ENCODE results near the gene TRERF1. TPM values are rescaled to one million over a fixed set of nuclear protein-coding genes. Genes with fewer than 3 reads are reported as not detected.

TRERF1 gene
- total and polyA plus RNA-seq, 2 of the 4 experiments (the other 2 are of a cell fraction): 6.3 to 9.9 TPM

DNA sequence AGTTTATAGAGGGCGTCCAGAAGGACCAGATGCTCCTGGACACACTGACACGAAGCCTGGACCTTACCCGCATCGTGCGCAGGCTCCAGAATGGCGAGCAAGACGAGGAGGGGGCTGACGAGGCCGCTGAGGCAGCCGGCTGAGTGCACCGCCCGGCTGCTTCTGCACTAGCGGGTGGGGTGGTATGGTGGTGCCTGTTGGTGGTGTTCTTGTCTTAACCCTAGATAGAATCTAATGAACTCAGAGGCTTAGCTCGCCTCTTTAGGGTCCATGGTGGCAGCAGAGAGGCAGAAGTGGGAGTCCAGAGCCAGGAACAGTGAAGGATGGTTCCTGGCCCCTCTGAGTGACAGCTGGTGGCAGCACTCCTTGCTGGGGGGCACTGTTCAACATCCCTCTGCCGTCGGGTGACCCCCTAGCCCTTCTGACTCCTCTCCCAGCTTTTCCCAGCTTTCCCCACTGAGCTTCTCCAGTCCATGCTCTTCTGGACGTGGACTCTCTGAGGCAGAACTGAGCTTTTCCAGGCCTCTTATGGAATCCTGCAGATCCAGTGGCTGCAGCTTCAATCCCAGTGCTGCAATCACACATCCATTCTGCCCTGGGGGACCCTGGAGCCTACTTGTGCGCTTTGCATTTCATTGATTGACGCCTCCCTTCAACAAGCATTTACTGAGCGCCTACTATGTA lies 272.3 kb downstream of the TRERF1 start:
- H3K14ac ChIP-seq (replicated peaks; ENCODE audit: low read depth, low read length): no peak overlapping the region; the same call in 1 of the 2 replicates
- H2AK5ac ChIP-seq (ENCODE audit: low read depth, low read length): no peak overlapping the region
- H2AFZ ChIP-seq (replicated peaks; ENCODE audit: low read length, poor library complexity): no peak overlapping the region
- H3K4ac ChIP-seq (ENCODE audit: low read depth, low read length): no peak overlapping the region
- ATAC-seq (ENCODE audit: low read depth): no peak
- no peak overlapping the region for H2BK20ac ChIP-seq (ENCODE audit: low read depth, low read length)
- no peak overlapping the region for H3K4me2 ChIP-seq (ENCODE audit: low read depth, low read length)
- H3K18ac ChIP-seq (ENCODE audit: low read depth, low read length): no peak overlapping the region
- no peaks in the 10 kb centered on the region for H3K9me3 ChIP-seq (ENCODE audit: control insufficient read depth, insufficient read depth, low read length)
- intact Hi-C loops (cut with micrococcal nuclease) (no loop called here), in situ Hi-C loops (cut with MboI; ENCODE audit: low sequenced_read_pairs) (no loop called here), dilution Hi-C loops (cut with HindIII; ENCODE audit: low sequenced_read_pairs, unreplicated experiment) (no loop called here)
- ChIA-PET CTCF (no interaction called here), POLR2A (ENCODE audit: unreplicated experiment) (no interaction called here)
- WGBS, 2 experiments (ENCODE audit: extremely low coverage in 2 of 2, insufficient read length in 1 of 2): 95% methylated on average over 10 of the region's 20 CpGs; no CpG with 5 or more reads in 1 of the 2 experiments
- H3K9ac ChIP-seq (ENCODE audit: low read depth, low read length): no peak overlapping the region
- BruUV-seq (replicated peaks): no TSS peak
- no peaks in the 10 kb centered on the region for H3K27me3 ChIP-seq (ENCODE audit: control insufficient read depth, insufficient read depth, low read length)
- DNase-seq: no peak
- H3K23ac ChIP-seq (ENCODE audit: low read depth, low read length): no peak overlapping the region
- no peaks in the 10 kb centered on the region for H4K20me1 ChIP-seq (ENCODE audit: insufficient read depth, low read length)
- peak overlapping the region; percentile 12; the same call in 1 of the 2 replicates for H4K91ac ChIP-seq (ENCODE audit: insufficient read depth, low read depth, low read length)
- H3K27ac ChIP-seq (ENCODE audit: insufficient read depth, low read length): no peak overlapping the region
- H2AK9ac ChIP-seq (replicated peaks; ENCODE audit: low read depth, low read length, poor library complexity): peak overlapping the region; percentile 72
- no peak overlapping the region for H3K4me3 ChIP-seq (ENCODE audit: insufficient read depth, low read depth, low read length)
- no peaks in the 10 kb centered on the region for H3K9me1 ChIP-seq (ENCODE audit: insufficient read depth, low read length)
- TF ChIP-seq CHD1 (IDR thresholded peaks at IDR 0.05; ENCODE audit: low read depth, low read length): no peak
- no peak for TF ChIP-seq FOS (IDR thresholded peaks at IDR 0.05; ENCODE audit: low read depth, low read length)
- TF ChIP-seq, protein P1, sequence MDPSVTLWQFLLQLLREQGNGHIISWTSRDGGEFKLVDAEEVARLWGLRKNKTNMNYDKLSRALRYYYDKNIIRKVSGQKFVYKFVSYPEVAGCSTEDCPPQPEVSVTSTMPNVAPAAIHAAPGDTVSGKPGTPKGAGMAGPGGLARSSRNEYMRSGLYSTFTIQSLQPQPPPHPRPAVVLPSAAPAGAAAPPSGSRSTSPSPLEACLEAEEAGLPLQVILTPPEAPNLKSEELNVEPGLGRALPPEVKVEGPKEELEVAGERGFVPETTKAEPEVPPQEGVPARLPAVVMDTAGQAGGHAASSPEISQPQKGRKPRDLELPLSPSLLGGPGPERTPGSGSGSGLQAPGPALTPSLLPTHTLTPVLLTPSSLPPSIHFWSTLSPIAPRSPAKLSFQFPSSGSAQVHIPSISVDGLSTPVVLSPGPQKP (IDR thresholded peaks at IDR 0.05; ENCODE audit: borderline replicate concordance, low read depth, low read length): no peak
- no peak for TF ChIP-seq MAZ (IDR thresholded peaks at IDR 0.05; ENCODE audit: borderline replicate concordance, low read depth, low read length)
- TF ChIP-seq MXI1 (IDR thresholded peaks at IDR 0.05; ENCODE audit: borderline replicate concordance, low read depth, low read length): no peak
- no peak for TF ChIP-seq CEBPB (IDR thresholded peaks at IDR 0.05; ENCODE audit: low read depth, low read length)
- TF ChIP-seq MAFK (IDR thresholded peaks at IDR 0.05; ENCODE audit: low read depth, low read length): no peak
- TF ChIP-seq RCOR1 (IDR thresholded peaks at IDR 0.05; ENCODE audit: insufficient replicate concordance, low read length): no peak
- no peak for TF ChIP-seq POLR2A (IDR thresholded peaks at IDR 0.05; ENCODE audit: low read depth, low read length)
- TF ChIP-seq BHLHE40 (IDR thresholded peaks at IDR 0.05; ENCODE audit: low read depth, low read length): no peak
- no peak for TF ChIP-seq NFE2L2 (IDR thresholded peaks at IDR 0.05; ENCODE audit: low read depth, low read length)
- TF ChIP-seq SMC3 (IDR thresholded peaks at IDR 0.05; ENCODE audit: low read depth, low read length): no peak
- TF ChIP-seq, protein P2, sequence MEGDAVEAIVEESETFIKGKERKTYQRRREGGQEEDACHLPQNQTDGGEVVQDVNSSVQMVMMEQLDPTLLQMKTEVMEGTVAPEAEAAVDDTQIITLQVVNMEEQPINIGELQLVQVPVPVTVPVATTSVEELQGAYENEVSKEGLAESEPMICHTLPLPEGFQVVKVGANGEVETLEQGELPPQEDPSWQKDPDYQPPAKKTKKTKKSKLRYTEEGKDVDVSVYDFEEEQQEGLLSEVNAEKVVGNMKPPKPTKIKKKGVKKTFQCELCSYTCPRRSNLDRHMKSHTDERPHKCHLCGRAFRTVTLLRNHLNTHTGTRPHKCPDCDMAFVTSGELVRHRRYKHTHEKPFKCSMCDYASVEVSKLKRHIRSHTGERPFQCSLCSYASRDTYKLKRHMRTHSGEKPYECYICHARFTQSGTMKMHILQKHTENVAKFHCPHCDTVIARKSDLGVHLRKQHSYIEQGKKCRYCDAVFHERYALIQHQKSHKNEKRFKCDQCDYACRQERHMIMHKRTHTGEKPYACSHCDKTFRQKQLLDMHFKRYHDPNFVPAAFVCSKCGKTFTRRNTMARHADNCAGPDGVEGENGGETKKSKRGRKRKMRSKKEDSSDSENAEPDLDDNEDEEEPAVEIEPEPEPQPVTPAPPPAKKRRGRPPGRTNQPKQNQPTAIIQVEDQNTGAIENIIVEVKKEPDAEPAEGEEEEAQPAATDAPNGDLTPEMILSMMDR (conservative IDR thresholded peaks at IDR 0.05; ENCODE audit: low read depth, low read length): no peak
- TF ChIP-seq USF2 (IDR thresholded peaks at IDR 0.05; ENCODE audit: low read depth, low read length): no peak
- TF ChIP-seq RAD21 (IDR thresholded peaks at IDR 0.05; ENCODE audit: low read length): no peak
- no peak for TF ChIP-seq RFX5 (IDR thresholded peaks at IDR 0.05; ENCODE audit: low read depth, low read length)
- H3K56ac ChIP-seq (ENCODE audit: extremely low read depth, insufficient read depth, low read length): no peak overlapping the region
- H2BK15ac ChIP-seq (ENCODE audit: low read depth, low read length): no peak overlapping the region
- no peaks in the 10 kb centered on the region for H3K79me1 ChIP-seq (ENCODE audit: low read depth in 1 of 2, low read length in 2 of 2)
- H2BK5ac ChIP-seq (ENCODE audit: low read depth, low read length, poor library complexity, severe bottlenecking): no peak overlapping the region
- H2BK120ac ChIP-seq (ENCODE audit: low read depth, low read length): no peak overlapping the region
- H3K4me1 ChIP-seq (ENCODE audit: control insufficient read depth, insufficient read depth, low read length): no peaks in the 10 kb centered on the region
- no peak overlapping the region for H4K5ac ChIP-seq (ENCODE audit: low read depth, low read length)
- no peaks in the 10 kb centered on the region for H3K36me3 ChIP-seq (ENCODE audit: control insufficient read depth, insufficient read depth, low read length)
- H4K8ac ChIP-seq (ENCODE audit: low read depth in 2 of 2, low read length in 2 of 2): no peak overlapping the region

Data from IMR-90 (cell line).